Measurements from ENCODE around the gene NAV2. TPM values are rescaled to one million over a fixed set of nuclear protein-coding genes. Genes with fewer than 3 reads are reported as not detected.

The NAV2 gene
- total and polyA plus RNA-seq, 11 donors, result 7.6 to 46.5 (median 20.2) TPM

- Histone ChIP-seq H3K4me3 (no peak overlapping the region), H3K27ac (no peak overlapping the region), H3K36me3 (peaks cover 0 to 19% (median 8%) of the 10 kb centered on the region in 9 donors), H3K9me3 (peaks cover 0 to 8% (median 0%) of the 10 kb centered on the region in 12 donors), H3K4me1 (peaks cover 0 to 25% (median 4%) of the 10 kb centered on the region in 12 donors), H3K27me3 (no peaks in the 10 kb centered on the region)
- intact Hi-C loops (cut with DNase I), result no loop called here
- TF ChIP-seq, protein P1, sequence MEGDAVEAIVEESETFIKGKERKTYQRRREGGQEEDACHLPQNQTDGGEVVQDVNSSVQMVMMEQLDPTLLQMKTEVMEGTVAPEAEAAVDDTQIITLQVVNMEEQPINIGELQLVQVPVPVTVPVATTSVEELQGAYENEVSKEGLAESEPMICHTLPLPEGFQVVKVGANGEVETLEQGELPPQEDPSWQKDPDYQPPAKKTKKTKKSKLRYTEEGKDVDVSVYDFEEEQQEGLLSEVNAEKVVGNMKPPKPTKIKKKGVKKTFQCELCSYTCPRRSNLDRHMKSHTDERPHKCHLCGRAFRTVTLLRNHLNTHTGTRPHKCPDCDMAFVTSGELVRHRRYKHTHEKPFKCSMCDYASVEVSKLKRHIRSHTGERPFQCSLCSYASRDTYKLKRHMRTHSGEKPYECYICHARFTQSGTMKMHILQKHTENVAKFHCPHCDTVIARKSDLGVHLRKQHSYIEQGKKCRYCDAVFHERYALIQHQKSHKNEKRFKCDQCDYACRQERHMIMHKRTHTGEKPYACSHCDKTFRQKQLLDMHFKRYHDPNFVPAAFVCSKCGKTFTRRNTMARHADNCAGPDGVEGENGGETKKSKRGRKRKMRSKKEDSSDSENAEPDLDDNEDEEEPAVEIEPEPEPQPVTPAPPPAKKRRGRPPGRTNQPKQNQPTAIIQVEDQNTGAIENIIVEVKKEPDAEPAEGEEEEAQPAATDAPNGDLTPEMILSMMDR (IDR thresholded peaks at IDR 0.05), result no peak
- no peak for TF ChIP-seq POLR2A (IDR thresholded peaks at IDR 0.05)
- peak in 2 of 4 donors; percentile 12 to 43 for ATAC-seq
- no peak for DNase-seq
- 38 to 43% (median 39%) methylated on average over 7 of the region's 7 CpGs for WGBS, 4 donors
Measured at GRCh38 chr11:19829109-19829837, 116.6 kb downstream of the NAV2 start.

GRCh38 chr11:19832086-19832750 lies 119.6 kb downstream of the NAV2 start:
- H3K4me3 ChIP-seq, result no peak overlapping the region
- no peak for ATAC-seq
- intact Hi-C loops (cut with DNase I), result no loop called here
- 91 to 96% (median 94%) methylated on average over 12 of the region's 12 CpGs for WGBS, 4 donors
- TF ChIP-seq, protein P1 (IDR thresholded peaks at IDR 0.05), result no peak
- no peak for TF ChIP-seq POLR2A (IDR thresholded peaks at IDR 0.05)
- H3K27ac ChIP-seq, result no peak overlapping the region
- peaks cover 0 to 27% (median 9%) of the 10 kb centered on the region in 9 donors for H3K36me3 ChIP-seq
- peaks cover 0 to 19% (median 4%) of the 10 kb centered on the region in 12 donors for H3K4me1 ChIP-seq
- no peaks in the 10 kb centered on the region for H3K27me3 ChIP-seq
- no peak for DNase-seq
- peaks cover 0 to 8% (median 0%) of the 10 kb centered on the region in 12 donors for H3K9me3 ChIP-seq

- Histone ChIP-seq H3K27me3 (no peaks in the 10 kb centered on the region), H3K36me3 (peaks cover 0 to 27% (median 16%) of the 10 kb centered on the region in 9 donors), H3K4me1 (peaks cover 0 to 17% (median 4%) of the 10 kb centered on the region in 12 donors), H3K9me3 (peaks cover 0 to 8% (median 0%) of the 10 kb centered on the region in 12 donors), H3K27ac (no peak overlapping the region), H3K4me3 (no peak overlapping the region)
- intact Hi-C loops (cut with DNase I), result no loop called here
- ATAC-seq (no peak), DNase-seq (no peak)
- TF ChIP-seq, protein P1 (IDR thresholded peaks at IDR 0.05), result no peak
- no peak for TF ChIP-seq POLR2A (IDR thresholded peaks at IDR 0.05)
- 90 to 95% (median 92%) methylated on average over 3 of the region's 3 CpGs for WGBS, 4 donors
Measured at GRCh38 chr11:19832901-19833300, 120.3 kb downstream of the NAV2 start.

- no peak overlapping the region for H3K27ac ChIP-seq
- H3K4me3 ChIP-seq, result no peak overlapping the region
- peaks cover 0 to 27% (median 16%) of the 10 kb centered on the region in 9 donors for H3K36me3 ChIP-seq
- H3K4me1 ChIP-seq, result peaks cover 0 to under 1% (median 0%) of the 10 kb centered on the region in 12 donors
- DNase-seq (no peak), ATAC-seq (no peak)
- no peaks in the 10 kb centered on the region for H3K27me3 ChIP-seq
- intact Hi-C loops (cut with DNase I), result no loop called here
- peaks cover 0 to 8% (median 0%) of the 10 kb centered on the region in 12 donors for H3K9me3 ChIP-seq
- TF ChIP-seq, protein P1 (IDR thresholded peaks at IDR 0.05), result no peak
- TF ChIP-seq POLR2A (IDR thresholded peaks at IDR 0.05), result no peak
Measured at GRCh38 chr11:19834771-19835170, 122.1 kb downstream of the NAV2 start.
